HEK293 (cell line): Measurements from ENCODE around the gene ADAMTS2.

Experiments used
- CTCF ChIA-PET: fragments of 350-600 bp; formaldehyde crosslinking; extraction: SDS; loops from one replicate; lab custom pipeline; 2021; ENCODE audit warnings: antibody characterized with exemption; lab: Yijun Ruan, JAX
- POLR2A ChIA-PET: fragments of 300-600 bp; formaldehyde crosslinking; extraction: SDS; loops from one replicate; lab custom pipeline; 2020; ENCODE audit warnings: antibody characterized with exemption, inconsistent platforms; lab: Yijun Ruan, JAX
- H3K27ac ChIP-seq: fragments of 200-500 bp; sonication (Bioruptor generic); 2 replicates; pipeline ENCODE4 v1.5.1; 2014; ENCODE audit warnings: low read depth, low read length, control low read depth, inconsistent platforms; ENCODE audit errors: extremely low read depth
- H3K36me3 ChIP-seq, 2 experiments: fragments of 200-500 bp in 1 of 2; sonication (Bioruptor generic) in 1 of 2; 1 replicate in 1 of 2; 2 replicates in 1 of 2; pipeline ENCODE4 v1.5.1; 2014 to 2017; ENCODE audit warnings: inconsistent platforms in 2 of 2, low read length in 2 of 2; ENCODE audit not compliant: control insufficient read depth in 2 of 2, insufficient read depth in 1 of 2
- H3K4me1 ChIP-seq: fragments of 200-500 bp; sonication (Bioruptor generic); 2 replicates; pipeline ENCODE4 v1.5.1; 2014; ENCODE audit warnings: mild to moderate bottlenecking, low read length, inconsistent platforms; ENCODE audit not compliant: control insufficient read depth, insufficient read depth
- H3K4me3 ChIP-seq: 2 replicates; pipeline ENCODE4 v1.5.1; 2011; ENCODE audit warnings: low read depth, mild to moderate bottlenecking, control low read depth, low read length, moderate library complexity
- H3K9me3 ChIP-seq: fragments of 200-500 bp; sonication (Bioruptor generic); 2 replicates; pipeline ENCODE4 v1.5.1; 2014; ENCODE audit warnings: low read depth, low read length, inconsistent platforms; ENCODE audit not compliant: control insufficient read depth, insufficient read depth
- EGR2 ChIP-seq: fragments of 450-650 bp; formaldehyde crosslinking; IDR thresholded peaks from 2 replicates; pipeline ENCODE4 v1.5.1; 2016; ENCODE audit warnings: low read depth, missing biosample characterization, missing genetic modification characterization
- GLI2 ChIP-seq: fragments of 450-650 bp; formaldehyde crosslinking; IDR thresholded peaks from 2 replicates; pipeline ENCODE4; 2017; ENCODE audit warnings: missing biosample characterization, missing genetic modification characterization, low read depth, borderline replicate concordance
- GLIS2 ChIP-seq: fragments of 450-650 bp; formaldehyde crosslinking; IDR thresholded peaks from 2 replicates; pipeline ENCODE4 v1.5.1; 2016; ENCODE audit warnings: missing biosample characterization, missing genetic modification characterization
- PRDM2 ChIP-seq: fragments of 450-650 bp; formaldehyde crosslinking; IDR thresholded peaks from 2 replicates; pipeline ENCODE4 v1.5.1; 2016; ENCODE audit warnings: missing biosample characterization, missing genetic modification characterization, borderline replicate concordance
- REST ChIP-seq: fragments of 450-650 bp; formaldehyde crosslinking; IDR thresholded peaks from 2 replicates; pipeline ENCODE4 v1.5.1; 2016; ENCODE audit warnings: missing biosample characterization, missing genetic modification characterization
- SP3 ChIP-seq: fragments of 450-650 bp; formaldehyde crosslinking; IDR thresholded peaks from 2 replicates; pipeline ENCODE4 v1.5.1; 2016; ENCODE audit warnings: missing biosample characterization, missing genetic modification characterization
- ZBTB1 ChIP-seq: fragments of 450-650 bp; formaldehyde crosslinking; IDR thresholded peaks from 2 replicates; pipeline ENCODE4 v1.5.1; 2016; ENCODE audit warnings: missing biosample characterization, missing genetic modification characterization
- ZNF184 ChIP-seq: fragments of 450-650 bp; IDR thresholded peaks from 2 replicates; pipeline ENCODE4 v1.5.1; 2018; ENCODE audit warnings: missing biosample characterization, mild to moderate bottlenecking, missing genetic modification characterization
- ZNF211 ChIP-seq: fragments of 450-650 bp; formaldehyde crosslinking; IDR thresholded peaks from 2 replicates; pipeline ENCODE4 v1.5.1; 2016; ENCODE audit warnings: low read depth, missing biosample characterization, missing genetic modification characterization
- ZNF274 ChIP-seq, 2 experiments: fragments of 200-500 bp in 1 of 2; fragments of 450-650 bp in 1 of 2; sonication (Bioruptor generic) in 1 of 2; formaldehyde crosslinking in 1 of 2; IDR thresholded peaks; 2 replicates each; pipeline versions ENCODE4 v1.5.1 to v1.6.1; 2014 to 2016; ENCODE audit warnings: borderline replicate concordance in 1 of 2, inconsistent platforms in 1 of 2, low read length in 1 of 2, missing biosample characterization in 1 of 2, missing genetic modification characterization in 1 of 2
- ZNF354C ChIP-seq: fragments of 450-650 bp; formaldehyde crosslinking; IDR thresholded peaks from 2 replicates; pipeline ENCODE4 v1.5.1; 2016; ENCODE audit warnings: missing biosample characterization, missing genetic modification characterization, low read depth, borderline replicate concordance
- ZNF510 ChIP-seq: fragments of 450-650 bp; formaldehyde crosslinking; IDR thresholded peaks from 2 replicates; pipeline ENCODE4 v1.5.1; 2018; ENCODE audit warnings: mild to moderate bottlenecking, missing genetic modification characterization, missing biosample characterization; ENCODE audit not compliant: insufficient replicate concordance
- ZNF544 ChIP-seq: fragments of 450-650 bp; formaldehyde crosslinking; IDR thresholded peaks from 2 replicates; pipeline ENCODE4 v1.5.0; 2017; ENCODE audit warnings: missing biosample characterization, missing genetic modification characterization
- ZNF555 ChIP-seq: fragments of 450-650 bp; formaldehyde crosslinking; conservative IDR thresholded peaks from 2 replicates; pipeline ENCODE4 v1.5.1; 2017; ENCODE audit warnings: missing biosample characterization, mild to moderate bottlenecking, missing genetic modification characterization, inconsistent platforms
- ZNF571 ChIP-seq: fragments of 450-650 bp; formaldehyde crosslinking; IDR thresholded peaks from 2 replicates; pipeline ENCODE4 v1.5.0; 2017; ENCODE audit warnings: missing biosample characterization, missing genetic modification characterization
- ZNF664 ChIP-seq: fragments of 450-650 bp; formaldehyde crosslinking; IDR thresholded peaks from 2 replicates; pipeline ENCODE4 v1.5.1; 2016; ENCODE audit warnings: missing biosample characterization, missing genetic modification characterization
- ZNF747 ChIP-seq: fragments of 450-650 bp; formaldehyde crosslinking; IDR thresholded peaks from 2 replicates; pipeline ENCODE4 v1.5.1; 2016; ENCODE audit warnings: missing biosample characterization, missing genetic modification characterization
- ZNF768 ChIP-seq: fragments of 450-650 bp; formaldehyde crosslinking; IDR thresholded peaks from 2 replicates; pipeline ENCODE4 v1.5.1; 2018; ENCODE audit warnings: missing biosample characterization, mild to moderate bottlenecking, missing genetic modification characterization
- TF ChIP-seq, protein P1 (sequence below): fragments of 450-650 bp; formaldehyde crosslinking; IDR thresholded peaks from 2 replicates; pipeline ENCODE4 v1.5.1; 2016; ENCODE audit warnings: missing biosample characterization, missing genetic modification characterization
- TF ChIP-seq, protein P2 (sequence below): fragments of 450-650 bp; formaldehyde crosslinking; IDR thresholded peaks from 2 replicates; pipeline ENCODE4 v1.5.1; 2016; ENCODE audit warnings: missing biosample characterization, missing genetic modification characterization

The ADAMTS2 gene

DNA sequence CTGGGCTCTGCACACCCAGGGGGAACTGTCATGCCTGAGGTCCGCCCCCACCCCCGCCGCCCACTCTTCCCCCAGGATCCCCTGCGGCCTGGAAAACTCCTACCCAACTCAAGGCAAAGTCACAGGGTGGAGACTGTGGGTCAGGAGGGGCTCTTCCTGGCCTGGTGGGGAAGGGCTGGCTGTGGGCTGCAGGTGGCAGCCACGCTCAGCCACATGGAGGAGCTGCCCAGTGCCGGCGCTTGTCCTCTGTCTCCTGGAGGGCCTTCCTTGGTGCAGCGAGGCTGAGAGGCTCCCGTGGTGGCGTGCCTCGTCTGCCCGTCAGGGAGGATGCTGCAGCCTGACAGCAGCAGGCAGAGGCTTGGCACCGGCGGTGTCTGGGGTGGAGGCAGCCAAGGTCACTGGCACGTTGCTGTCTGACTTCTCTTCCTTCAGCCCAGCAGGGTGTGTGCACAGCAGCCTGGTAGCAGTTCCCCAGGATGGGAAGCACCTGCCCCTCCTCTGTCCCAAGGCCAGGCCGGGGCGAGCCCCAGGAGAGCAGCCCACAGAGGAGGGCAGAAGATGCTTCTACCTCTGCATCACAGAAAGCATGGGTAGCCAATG is 78.1 kb downstream of the ADAMTS2 start (continued):
- TF ChIP-seq, protein P1, sequence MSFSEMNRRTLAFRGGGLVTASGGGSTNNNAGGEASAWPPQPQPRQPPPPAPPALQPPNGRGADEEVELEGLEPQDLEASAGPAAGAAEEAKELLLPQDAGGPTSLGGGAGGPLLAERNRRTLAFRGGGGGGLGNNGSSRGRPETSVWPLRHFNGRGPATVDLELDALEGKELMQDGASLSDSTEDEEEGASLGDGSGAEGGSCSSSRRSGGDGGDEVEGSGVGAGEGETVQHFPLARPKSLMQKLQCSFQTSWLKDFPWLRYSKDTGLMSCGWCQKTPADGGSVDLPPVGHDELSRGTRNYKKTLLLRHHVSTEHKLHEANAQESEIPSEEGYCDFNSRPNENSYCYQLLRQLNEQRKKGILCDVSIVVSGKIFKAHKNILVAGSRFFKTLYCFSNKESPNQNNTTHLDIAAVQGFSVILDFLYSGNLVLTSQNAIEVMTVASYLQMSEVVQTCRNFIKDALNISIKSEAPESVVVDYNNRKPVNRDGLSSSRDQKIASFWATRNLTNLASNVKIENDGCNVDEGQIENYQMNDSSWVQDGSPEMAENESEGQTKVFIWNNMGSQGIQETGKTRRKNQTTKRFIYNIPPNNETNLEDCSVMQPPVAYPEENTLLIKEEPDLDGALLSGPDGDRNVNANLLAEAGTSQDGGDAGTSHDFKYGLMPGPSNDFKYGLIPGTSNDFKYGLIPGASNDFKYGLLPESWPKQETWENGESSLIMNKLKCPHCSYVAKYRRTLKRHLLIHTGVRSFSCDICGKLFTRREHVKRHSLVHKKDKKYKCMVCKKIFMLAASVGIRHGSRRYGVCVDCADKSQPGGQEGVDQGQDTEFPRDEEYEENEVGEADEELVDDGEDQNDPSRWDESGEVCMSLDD (tag by site-specific recombination) = no peak
- TF ChIP-seq EGR2 (tag by site-specific recombination) (peak; percentile 75), ZNF354C (tag by site-specific recombination) (no peak), ZNF747 (tag by site-specific recombination) (no peak), ZNF274 (IDR thresholded peaks at IDR 0.05; ENCODE audit: low read length) (no peak), ZNF274 (tag by site-specific recombination; IDR thresholded peaks at IDR 0.05; ENCODE audit: borderline replicate concordance) (no peak)

GRCh38 chr5:179266291-179267070 is 78.8 kb downstream of the ADAMTS2 start:
- no peaks in the 10 kb centered on the region; the same call in 1 of the 2 replicates for H3K4me1 ChIP-seq
- H3K27ac ChIP-seq = no peak overlapping the region
- no peaks in the 10 kb centered on the region for H3K36me3 ChIP-seq
- no peak overlapping the region for H3K4me3 ChIP-seq
- ChIA-PET POLR2A (no interaction called here), CTCF (interaction anchor here (0.6 to 1.6 kb wide), 3 partner anchors 13 to 276 kb away, joined by 3 to 4 read pairs (median 4); no protein-coding TSS in a partner anchor)
- no peaks in the 10 kb centered on the region for H3K9me3 ChIP-seq
- no peak for TF ChIP-seq ZBTB1 (tag by site-specific recombination)
- no peak for TF ChIP-seq REST (tag by site-specific recombination)
- TF ChIP-seq SP3 (tag by site-specific recombination) = no peak
- no peak for TF ChIP-seq ZNF664 (tag by site-specific recombination)
- no peak for TF ChIP-seq ZNF184 (tag by site-specific recombination)
- no peak for TF ChIP-seq ZNF555
- no peak for TF ChIP-seq ZNF544 (tag by site-specific recombination)
- no peak for TF ChIP-seq ZNF510
- TF ChIP-seq GLI2 (tag by site-specific recombination) = no peak
- no peak for TF ChIP-seq PRDM2 (tag by site-specific recombination)
- TF ChIP-seq ZNF571 (tag by site-specific recombination) = no peak
- TF ChIP-seq GLIS2 (tag by site-specific recombination) = no peak
- TF ChIP-seq ZNF768 (tag by site-specific recombination) = no peak
- TF ChIP-seq, protein P2, sequence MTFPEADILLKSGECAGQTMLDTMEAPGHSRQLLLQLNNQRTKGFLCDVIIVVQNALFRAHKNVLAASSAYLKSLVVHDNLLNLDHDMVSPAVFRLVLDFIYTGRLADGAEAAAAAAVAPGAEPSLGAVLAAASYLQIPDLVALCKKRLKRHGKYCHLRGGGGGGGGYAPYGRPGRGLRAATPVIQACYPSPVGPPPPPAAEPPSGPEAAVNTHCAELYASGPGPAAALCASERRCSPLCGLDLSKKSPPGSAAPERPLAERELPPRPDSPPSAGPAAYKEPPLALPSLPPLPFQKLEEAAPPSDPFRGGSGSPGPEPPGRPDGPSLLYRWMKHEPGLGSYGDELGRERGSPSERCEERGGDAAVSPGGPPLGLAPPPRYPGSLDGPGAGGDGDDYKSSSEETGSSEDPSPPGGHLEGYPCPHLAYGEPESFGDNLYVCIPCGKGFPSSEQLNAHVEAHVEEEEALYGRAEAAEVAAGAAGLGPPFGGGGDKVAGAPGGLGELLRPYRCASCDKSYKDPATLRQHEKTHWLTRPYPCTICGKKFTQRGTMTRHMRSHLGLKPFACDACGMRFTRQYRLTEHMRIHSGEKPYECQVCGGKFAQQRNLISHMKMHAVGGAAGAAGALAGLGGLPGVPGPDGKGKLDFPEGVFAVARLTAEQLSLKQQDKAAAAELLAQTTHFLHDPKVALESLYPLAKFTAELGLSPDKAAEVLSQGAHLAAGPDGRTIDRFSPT (tag by site-specific recombination) = no peak
- TF ChIP-seq ZNF211 = no peak
